ENCODE results near the gene PRR36. TPM values are rescaled to one million over a fixed set of nuclear protein-coding genes. Genes with fewer than 3 reads are reported as not detected.

The PRR36 gene
- total RNA-seq, 4 donors from 2014 or later: 0.13 to 0.45 (median 0.20) TPM

- H3K9me3 ChIP-seq: no peaks in the 10 kb centered on the region
- DNase-seq: peak; percentile 32 to 54
- TF ChIP-seq CTCF (IDR thresholded peaks at IDR 0.05): no peak
- no peak for TF ChIP-seq POLR2A (IDR thresholded peaks at IDR 0.05)
- intact Hi-C loops (cut with DNase I): no loop called here
- no peaks in the 10 kb centered on the region for H3K36me3 ChIP-seq
- H3K4me1 ChIP-seq: peaks cover 13 to 29% of the 10 kb centered on the region in 2 donors
- H3K27me3 ChIP-seq: no peaks in the 10 kb centered on the region
- peak overlapping the region in 1 of 3 donors; percentile 28 for H3K4me3 ChIP-seq (replicated peaks in 1 of 3)
- WGBS, 2 donors: 46 to 47% methylated on average over 20 to 27 of the region's 30 CpGs
- no peak overlapping the region for H3K27ac ChIP-seq
Observed at GRCh38 chr19:7869910-7870511, 4.2 kb downstream of the PRR36 start.

GRCh38 chr19:7869453-7869909, 4.7 kb downstream of the PRR36 start:
- Histone ChIP-seq H3K27ac (peak overlapping the region in 1 of 3 donors; percentile 49), H3K36me3 (no peaks in the 10 kb centered on the region)
- DNase-seq: peak; percentile 51

GRCh38 chr19:7868671-7869452, 5.3 kb downstream of the PRR36 start:
- H3K27me3 ChIP-seq: no peaks in the 10 kb centered on the region
- no peaks in the 10 kb centered on the region for H3K36me3 ChIP-seq
- peak; percentile 79 to 82 for DNase-seq
- peaks cover 11 to 22% of the 10 kb centered on the region in 2 donors for H3K4me1 ChIP-seq
- WGBS, 2 donors: 6 to 12% methylated on average over 23 to 27 of the region's 67 CpGs
- TF ChIP-seq CTCF (IDR thresholded peaks at IDR 0.05) (peak in 5 of 6 experiments; percentile 57 to 94 (median 86)), POLR2A (IDR thresholded peaks at IDR 0.05) (no peak)
- peak overlapping the region in 1 of 3 donors; percentile 49 for H3K27ac ChIP-seq
- intact Hi-C loops (cut with DNase I): no loop called here
- H3K9me3 ChIP-seq: no peaks in the 10 kb centered on the region
- H3K4me3 ChIP-seq (replicated peaks in 1 of 3): peak overlapping the region in 1 of 3 donors; percentile 28

More at GRCh38 chr19:7869453-7869909, 4.7 kb downstream of the PRR36 start:
- no peaks in the 10 kb centered on the region for H3K27me3 ChIP-seq
- H3K4me3 ChIP-seq (replicated peaks in 1 of 3): peak overlapping the region in 1 of 3 donors; percentile 28
- TF ChIP-seq POLR2A (IDR thresholded peaks at IDR 0.05): no peak
- peak in 2 of 6 experiments; percentile 6 to 26 for TF ChIP-seq CTCF (IDR thresholded peaks at IDR 0.05)
- no peaks in the 10 kb centered on the region for H3K9me3 ChIP-seq
- H3K4me1 ChIP-seq: peaks cover 13 to 26% of the 10 kb centered on the region in 2 donors
- WGBS, 2 donors: 0% methylated on average over 1 to 3 of the region's 47 CpGs
- intact Hi-C loops (cut with DNase I): no loop called here

GRCh38 chr19:7868326-7868670, 5.9 kb downstream of the PRR36 start:
- no peaks in the 10 kb centered on the region for H3K27me3 ChIP-seq
- intact Hi-C loops (cut with DNase I): no loop called here
- no peak overlapping the region for H3K27ac ChIP-seq
- H3K9me3 ChIP-seq: no peaks in the 10 kb centered on the region
- no peaks in the 10 kb centered on the region for H3K36me3 ChIP-seq
- DNase-seq: no peak
- H3K4me1 ChIP-seq: peaks cover 7 to 18% of the 10 kb centered on the region in 2 donors
- 23 to 47% methylated on average over 15 to 21 of the region's 21 CpGs for WGBS, 2 donors
- TF ChIP-seq CTCF (IDR thresholded peaks at IDR 0.05) (no peak), POLR2A (IDR thresholded peaks at IDR 0.05) (no peak)
- peak overlapping the region in 1 of 3 donors; percentile 28 for H3K4me3 ChIP-seq (replicated peaks in 1 of 3)

Measured in thyroid gland (tissue), 4 donors.